Measurements from ENCODE around the gene PIK3C3.

Gene PIK3C3

GRCh38 chr18:41954827-41955613 lies at the start of gene PIK3C3:
Gene PIK3C3, plus strand, starts transcription at chr18:41955234. Its CDS starts 58 bp downstream, at chr18:41955292.
- DNase-seq: peak; percentile 55

DNA sequence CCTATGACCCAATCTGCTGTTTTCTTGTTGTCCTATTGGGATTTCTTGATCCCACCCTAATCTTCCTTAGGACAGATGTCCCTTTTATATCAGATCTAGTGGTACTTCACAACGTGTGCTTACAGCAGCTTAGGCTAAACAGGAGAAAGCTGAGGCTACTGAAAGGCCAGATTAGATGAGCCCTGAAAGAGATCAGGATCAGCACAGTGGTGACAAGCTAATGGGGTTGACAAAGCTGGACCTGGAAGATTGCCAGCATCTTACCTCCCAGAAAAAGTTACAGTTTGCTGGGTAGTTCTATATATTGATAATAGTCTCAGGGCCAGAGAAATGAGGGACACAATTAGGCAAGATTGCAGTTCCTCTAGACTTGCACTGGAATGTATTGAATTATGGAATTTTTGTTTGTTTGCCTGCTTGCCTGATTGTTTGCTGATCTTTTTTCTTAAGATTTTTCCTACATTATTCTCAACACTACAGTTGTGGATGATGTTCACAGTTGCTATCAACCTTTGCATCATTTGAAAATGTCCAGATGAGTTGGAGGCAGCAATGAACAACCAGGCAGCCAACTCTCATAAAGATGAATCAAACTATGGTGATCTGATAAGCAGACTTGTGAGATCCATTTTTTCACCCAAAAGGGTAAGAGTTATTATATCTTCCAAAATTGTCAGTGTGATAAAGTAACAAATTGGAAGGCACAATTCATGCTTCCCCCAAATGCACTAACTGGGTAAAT lies 49.1 kb upstream of the PIK3C3 start:
- no peak for DNase-seq

DNA sequence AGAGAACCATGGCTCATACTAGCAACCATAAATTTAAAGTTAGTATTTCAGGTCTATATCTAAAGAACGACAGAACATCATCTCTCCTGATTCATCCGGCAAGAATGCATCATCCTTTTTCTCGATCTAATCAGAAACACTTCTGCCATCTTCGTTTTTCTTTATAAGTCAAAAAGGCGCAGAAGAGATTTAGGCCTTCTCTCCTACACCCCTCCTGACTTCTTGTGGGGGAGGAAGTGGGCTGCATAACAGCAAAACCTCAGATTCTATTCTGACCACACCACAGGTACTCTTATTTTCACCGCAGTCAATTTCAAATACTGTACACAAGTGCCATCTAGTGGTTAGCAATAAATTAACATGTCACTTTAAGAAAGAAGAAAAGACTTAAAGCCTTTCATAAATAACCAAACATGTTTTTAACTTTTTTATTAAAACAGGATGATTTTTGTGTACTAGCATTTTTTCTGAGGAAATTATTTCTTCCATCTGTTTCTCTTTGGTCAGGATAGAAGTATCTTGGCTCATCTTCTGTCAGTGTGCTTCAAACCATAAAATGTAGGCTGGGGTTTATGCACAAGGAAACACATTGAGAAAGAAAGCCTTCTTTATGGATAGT lies 48.4 kb upstream of the PIK3C3 start:
- DNase-seq: no peak

DNA sequence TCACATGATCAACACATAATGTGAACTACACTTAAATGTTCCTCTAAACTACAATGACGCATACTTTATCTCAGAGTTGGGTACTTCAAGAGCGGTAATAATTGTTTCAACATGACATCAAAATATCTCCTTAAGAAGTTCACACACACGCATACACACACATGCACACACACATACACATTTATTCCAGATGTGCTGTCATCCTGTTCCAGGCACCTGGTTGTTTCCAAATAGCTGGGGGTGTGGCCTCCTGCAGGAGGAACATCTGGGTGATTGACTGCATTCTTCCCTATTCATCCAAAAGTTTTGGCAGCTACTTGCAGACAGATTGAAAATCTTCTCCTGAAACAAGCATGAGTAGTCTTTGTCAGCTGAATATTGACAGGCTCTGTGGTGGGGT lies 37.9 kb upstream of the PIK3C3 start:
- DNase-seq: no peak

GRCh38 chr18:41921770-41922169 lies 33.3 kb upstream of the PIK3C3 start:
- DNase-seq: no peak

DNA sequence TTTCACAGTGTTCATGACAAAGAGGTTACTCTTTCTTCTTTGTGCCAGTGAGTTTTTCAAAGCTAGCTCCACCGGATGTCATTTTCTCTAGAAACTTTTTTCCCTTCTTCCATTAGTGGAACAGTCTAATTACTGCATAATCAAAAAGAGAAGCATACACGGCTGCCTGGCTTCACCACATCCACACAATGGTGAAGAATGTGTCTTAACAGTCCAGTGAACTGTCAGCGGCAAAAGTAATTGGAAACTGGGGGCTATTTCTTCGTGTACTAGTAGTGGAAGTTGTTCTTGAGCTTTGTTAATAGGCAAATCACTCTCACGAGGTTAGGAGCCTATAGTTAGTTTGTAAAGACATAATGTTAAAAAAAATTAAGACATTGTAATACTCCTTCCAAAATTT lies 32.9 kb upstream of the PIK3C3 start:
- no peak for DNase-seq

GRCh38 chr18:41922841-41923240 lies 32.2 kb upstream of the PIK3C3 start:
- no peak for DNase-seq

DNA sequence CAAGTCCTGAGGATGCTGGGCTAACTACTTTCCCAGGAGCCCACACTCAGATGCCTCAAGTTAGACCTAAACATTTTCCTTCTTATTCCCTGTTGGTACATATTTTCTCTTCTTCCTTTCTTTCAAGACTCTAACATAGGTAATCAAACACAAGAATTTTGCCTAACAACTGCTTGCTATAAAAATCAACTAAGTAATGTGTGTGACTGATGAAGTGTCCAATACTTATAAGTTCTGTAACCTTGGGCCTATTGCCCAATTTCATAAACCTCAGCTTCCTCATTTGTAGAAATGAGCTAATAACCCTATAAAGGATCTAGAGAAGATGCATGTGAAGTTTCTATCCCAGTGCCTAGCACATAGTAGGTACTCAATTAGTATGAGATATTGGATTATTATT lies 31.6 kb upstream of the PIK3C3 start:
- no peak for DNase-seq

DNA sequence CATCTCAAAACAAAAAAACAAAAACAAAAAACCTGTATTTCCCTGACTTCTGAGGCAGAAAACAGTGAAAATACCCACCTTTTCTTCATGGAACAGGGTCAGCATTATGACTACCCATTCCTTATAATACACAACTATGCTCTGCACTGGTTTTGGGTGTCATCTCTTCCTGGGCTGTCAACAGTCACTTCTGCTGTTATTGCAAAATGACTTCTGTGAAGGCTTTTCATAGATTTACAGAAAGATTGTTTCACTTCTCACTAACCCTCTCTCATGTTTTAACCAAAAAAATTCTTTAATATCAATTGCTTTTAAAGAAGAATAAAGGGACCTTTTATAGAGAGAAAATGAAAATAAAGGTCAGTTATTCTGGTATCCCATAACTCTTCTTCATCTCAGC lies 26.5 kb upstream of the PIK3C3 start:
- no peak for DNase-seq

- DNase-seq: no peak
Observed at GRCh38 chr18:41932899-41933298, 22.1 kb upstream of the PIK3C3 start.

- no peak for DNase-seq
Observed at GRCh38 chr18:41933778-41934177, 21.3 kb upstream of the PIK3C3 start.

GRCh38 chr18:41936471-41937134 lies 18.4 kb upstream of the PIK3C3 start:
- DNase-seq: no peak

GRCh38 chr18:41938445-41938844 lies 16.6 kb upstream of the PIK3C3 start:
- DNase-seq: no peak

- DNase-seq: no peak
Observed at GRCh38 chr18:41939326-41939725, 15.7 kb upstream of the PIK3C3 start.

DNA sequence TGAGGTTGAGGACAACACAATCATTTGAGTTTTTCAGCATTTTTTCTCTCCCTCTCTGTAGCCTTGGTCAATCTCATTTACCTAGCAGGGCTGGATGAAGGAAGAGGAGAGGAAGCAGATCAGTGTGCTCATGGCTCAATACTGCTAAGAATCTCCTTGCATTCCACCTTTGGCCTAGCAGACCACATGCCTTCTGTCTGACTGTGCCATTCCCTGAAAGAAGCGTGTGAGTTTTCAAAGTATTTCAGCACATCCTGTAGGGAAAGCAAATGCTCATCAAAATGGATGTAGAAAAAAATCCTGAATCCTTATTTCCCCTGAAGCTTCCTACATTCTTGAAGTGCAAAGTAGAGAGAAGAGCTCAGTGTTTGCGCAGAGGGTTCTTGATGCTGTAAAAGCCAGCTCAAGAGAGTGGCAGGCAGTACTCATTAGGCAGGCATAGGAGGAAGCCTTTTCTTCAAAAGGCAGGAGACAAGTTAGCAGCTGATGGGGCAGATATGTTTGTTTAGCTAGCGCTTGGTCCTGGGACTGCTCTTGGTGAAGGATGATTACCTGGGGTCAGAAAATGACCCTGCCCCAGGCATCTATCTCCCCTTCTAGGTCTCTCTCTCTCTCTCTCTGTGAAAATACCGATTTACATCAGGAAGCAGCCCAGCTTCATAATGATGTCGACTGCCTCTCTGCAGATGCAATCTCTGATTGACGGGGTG lies 14.4 kb upstream of the PIK3C3 start:
- no peak for DNase-seq

DNA sequence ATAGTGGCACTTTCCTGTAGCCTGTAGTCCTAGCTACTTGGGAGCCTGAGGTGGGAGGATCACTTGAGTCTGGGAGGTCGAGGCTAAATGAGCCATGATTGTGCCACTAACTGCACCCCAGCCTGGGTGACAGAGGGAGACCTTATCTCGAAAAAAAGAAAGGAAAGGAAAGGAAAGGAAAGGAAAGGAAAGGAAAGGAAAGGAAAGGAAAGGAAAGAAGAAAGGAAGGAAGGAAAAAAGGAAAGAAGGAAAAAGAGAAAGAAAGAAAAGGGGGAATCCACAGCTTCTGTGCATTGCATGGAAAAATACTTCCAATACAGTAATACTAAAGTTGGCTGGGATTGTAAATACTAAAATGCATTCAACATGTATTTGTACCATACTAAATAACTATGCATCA lies 12.8 kb upstream of the PIK3C3 start:
- DNase-seq: no peak

- no peak for DNase-seq
Observed at GRCh38 chr18:41948544-41949110, 6.4 kb upstream of the PIK3C3 start.

DNA sequence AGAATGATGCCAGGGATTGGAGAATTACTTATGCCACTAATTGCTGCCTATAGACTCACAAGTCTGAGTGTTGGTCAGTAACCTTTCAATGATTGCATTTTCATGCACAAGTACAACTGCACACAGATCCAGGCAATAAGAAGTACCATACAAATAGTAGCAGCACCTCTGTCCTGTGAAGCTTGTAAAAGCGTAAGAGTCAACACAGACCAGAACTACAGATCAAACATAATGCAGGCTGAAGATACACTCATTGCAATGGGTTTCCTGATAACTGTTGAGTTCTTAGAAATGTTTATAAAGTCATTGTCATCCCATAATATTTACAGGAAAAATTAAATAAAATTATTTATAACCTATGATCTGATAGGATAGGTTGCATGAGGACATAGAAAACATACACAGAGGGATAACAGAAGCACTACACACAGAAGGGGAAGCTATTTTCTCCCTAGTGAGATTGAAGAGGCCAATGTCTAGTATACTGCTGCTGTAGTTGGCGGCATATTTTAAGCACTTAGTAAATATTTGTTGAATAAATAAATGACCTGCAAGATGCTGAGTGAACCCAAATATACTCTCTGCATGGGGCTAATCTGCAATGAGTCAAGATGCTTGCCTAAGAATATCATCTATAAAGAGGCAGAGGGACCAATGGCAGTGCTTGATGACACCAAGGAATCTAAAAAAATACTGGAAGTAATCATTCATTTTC lies 5.7 kb upstream of the PIK3C3 start:
- DNase-seq: no peak

DNA sequence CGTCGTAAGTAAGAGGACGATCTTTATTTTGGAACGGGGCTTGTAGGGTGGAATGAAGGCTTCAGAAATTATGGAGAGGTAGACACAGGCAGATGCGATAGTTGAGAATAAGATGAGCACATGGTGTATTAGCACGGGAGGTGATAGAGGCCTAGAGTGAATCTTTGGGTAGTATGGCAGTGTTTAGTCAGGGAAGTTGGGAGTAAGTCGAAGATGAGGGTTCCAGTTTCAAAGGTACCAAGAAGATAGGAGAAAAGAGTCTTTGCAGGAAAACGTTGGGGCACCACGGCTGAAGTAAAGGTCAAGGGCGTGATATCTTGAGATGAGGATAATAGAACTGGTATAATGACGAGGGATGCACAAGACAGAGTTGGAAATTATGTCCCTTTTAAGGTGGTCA lies 654 bp downstream of the PIK3C3 start:
- DNase-seq: no peak

DNA sequence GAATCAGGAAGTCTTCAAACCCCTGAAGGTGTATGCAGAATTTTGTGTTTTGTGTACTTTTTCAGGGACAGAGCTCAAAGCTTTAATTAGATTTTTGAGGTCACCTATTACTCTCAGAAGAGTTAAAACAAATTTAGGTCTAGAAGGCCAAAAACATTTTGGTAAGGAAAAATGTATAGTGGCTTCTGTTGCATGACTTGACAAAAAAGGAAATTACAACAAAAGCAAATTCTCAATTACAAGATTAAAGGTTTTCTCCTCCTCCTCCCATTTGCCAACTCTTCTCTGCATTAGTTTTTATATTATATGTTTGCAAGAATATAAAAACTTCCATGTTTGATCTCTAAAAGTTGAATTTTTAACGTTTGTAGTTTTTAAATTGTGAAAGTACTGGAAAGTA lies 4.0 kb downstream of the PIK3C3 start:
- DNase-seq: no peak

DNA sequence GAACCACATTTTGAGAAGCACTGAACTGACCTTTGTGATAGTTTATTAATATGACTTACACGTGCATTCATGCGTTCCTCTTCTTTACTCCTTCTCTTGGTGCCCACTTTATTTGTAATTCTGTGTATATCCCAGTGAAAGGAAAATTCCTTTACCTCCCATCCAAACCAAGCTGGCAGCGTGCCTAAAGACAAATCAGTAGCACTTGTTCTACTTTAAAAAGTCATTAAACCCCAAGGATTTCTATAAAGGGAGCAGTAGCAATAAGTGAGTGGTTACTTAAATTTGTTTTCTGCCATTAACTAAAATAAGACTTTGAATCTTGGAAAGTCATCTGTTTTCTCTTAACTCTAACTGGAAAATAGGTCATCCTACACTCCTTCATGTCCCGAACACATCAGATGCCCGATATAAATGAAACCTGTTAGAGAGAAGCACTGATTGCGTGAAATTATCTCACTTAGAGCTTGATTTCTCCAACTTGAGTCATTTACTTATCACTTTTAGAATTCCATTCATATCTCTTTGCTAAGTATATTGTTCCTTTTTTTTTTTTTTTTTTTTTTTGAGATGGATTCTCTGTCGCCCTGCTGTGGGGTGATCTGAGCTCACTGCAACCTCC lies 10.7 kb downstream of the PIK3C3 start:
- no peak for DNase-seq
